IMR-90 (cell line): ENCODE results near the gene SEMA3E.
"Not testable (repeated sequence)": the region's sequence is repeated elsewhere in the genome, so short reads cannot be mapped to it uniquely, and the experiment has no call there.

Experiments used
- CTCF ChIP-seq: conservative IDR thresholded peaks from 2 replicates; pipeline ENCODE4 v1.5.1; 2012; ENCODE audit warnings: mild to moderate bottlenecking, low read depth, low read length, improper control_type of control experiment
- POLR2A ChIP-seq: IDR thresholded peaks from 2 replicates; pipeline ENCODE4 v1.6.1; 2012; ENCODE audit warnings: mild to moderate bottlenecking, low read depth, low read length

GRCh38 chr7:83459101-83459929 lies 189.6 kb downstream of the SEMA3E start:
- not testable (repeated sequence) for TF ChIP-seq CTCF, POLR2A
